ENCODE measurements around the gene PDZRN3. TPM values are rescaled to one million over a fixed set of nuclear protein-coding genes. Genes with fewer than 3 reads are reported as not detected.

Gene PDZRN3
- total RNA-seq, 1 donor from 2014 or later, result 16.0 TPM

DNA sequence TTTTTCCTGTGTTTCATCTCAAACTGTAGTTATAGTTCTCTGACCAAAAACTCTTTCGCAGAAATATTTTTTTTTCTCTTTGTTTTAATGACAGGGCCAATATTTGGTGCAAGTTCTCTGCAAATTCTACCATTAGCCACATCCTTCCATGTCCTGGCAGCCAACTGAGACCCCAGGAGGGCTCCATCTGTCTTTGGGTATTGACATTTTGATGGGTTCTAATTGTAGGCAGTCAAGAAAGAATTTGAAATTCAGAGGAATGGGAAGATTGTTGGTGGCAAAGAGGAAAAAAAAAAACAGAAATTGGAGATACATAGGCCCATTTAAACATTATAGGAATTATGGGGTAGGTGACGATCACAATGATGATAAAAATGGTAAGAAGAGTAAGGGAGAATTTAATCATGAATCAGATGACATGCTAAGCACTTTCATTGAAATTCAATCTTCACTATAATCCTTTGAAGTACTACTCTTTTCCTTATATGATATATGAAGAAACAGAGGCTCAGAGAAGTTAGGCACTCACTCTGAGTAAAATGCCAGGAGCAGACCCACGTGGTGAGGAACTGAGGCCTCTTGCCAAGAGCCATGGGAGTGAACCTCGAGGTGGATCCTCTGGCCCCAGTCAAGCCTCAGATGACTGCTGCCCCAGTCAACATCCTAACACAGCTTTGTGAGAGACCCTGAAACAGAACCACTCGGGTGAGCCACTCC is 151.4 kb downstream of the PDZRN3 start:
- Histone ChIP-seq H3K36me3 (no peaks in the 10 kb centered on the region), H3K4me1 (no peaks in the 10 kb centered on the region), H3K27me3 (ENCODE audit: low read depth) (no peaks in the 10 kb centered on the region), H3K4me3 (no peak overlapping the region), H3K9me3 (no peaks in the 10 kb centered on the region), H3K27ac (no peak overlapping the region)
- TF ChIP-seq CTCF (IDR thresholded peaks at IDR 0.05), result no peak
- intact Hi-C loops (cut with DNase I), result no loop called here
- DNase-seq (no peak), ATAC-seq (no peak)

DNA sequence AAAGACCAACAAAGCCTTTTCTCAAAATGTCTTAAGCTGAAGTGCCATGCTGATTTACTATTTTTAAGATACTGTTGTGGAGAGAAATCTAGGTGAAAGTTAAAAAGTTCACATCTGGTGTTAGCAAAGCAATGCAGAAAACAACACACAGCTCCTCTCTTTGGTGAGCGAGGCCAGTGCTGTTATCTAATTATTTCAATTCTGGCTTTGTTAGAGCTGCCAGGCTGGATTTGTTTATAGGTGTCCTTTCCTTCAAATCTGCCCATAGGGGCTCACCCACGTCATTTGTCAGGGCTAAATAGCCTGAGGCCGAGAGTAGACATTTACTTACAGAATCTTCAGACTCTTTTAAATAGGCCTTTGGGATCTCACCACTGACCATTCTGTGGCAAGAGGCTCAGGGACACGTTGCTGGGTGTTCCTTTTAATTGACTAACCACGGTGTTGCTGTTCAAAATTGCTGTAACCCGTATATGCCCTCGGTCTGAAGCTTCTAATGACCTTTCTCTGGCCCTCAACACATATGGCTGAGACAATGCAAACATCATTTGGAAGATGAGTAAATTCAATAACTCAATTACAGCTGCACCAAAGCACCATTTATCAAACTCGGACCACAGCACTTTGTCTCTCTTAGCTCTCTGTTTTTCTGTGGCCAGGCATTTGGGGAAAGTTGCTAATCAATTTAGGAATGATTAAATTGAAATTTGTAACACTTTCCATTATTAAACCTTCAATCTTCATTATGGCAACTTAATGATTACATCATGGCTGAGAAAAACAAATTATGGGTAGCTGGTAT is 152.6 kb downstream of the PDZRN3 start:
- H3K9me3 ChIP-seq, result no peaks in the 10 kb centered on the region
- H3K36me3 ChIP-seq, result no peaks in the 10 kb centered on the region
- ATAC-seq (no peak), DNase-seq (no peak)
- H3K4me1 ChIP-seq, result no peaks in the 10 kb centered on the region
- H3K4me3 ChIP-seq, result no peak overlapping the region
- intact Hi-C loops (cut with DNase I), result no loop called here
- no peaks in the 10 kb centered on the region for H3K27me3 ChIP-seq (ENCODE audit: low read depth)
- H3K27ac ChIP-seq, result no peak overlapping the region
- TF ChIP-seq CTCF (IDR thresholded peaks at IDR 0.05), result no peak

DNA sequence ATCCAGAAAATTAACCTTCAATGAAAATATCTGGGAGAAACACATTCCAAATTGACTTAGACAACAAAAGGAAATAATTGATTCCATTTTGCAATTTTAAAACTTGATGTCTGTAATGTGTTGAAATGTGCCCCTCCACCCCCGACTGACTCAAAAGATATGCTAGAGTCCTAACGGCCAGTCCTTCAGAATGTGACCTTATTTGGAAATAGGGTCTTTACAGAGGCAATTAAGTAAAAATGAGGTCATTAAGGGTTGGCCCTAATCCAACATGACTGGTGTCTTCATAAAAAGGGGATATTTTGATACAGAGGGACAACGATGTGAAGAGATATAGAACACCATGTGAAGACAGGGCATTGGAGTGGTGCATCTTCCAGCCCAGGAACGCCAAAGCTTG is 153.9 kb downstream of the PDZRN3 start:
- Histone ChIP-seq H3K4me1 (no peaks in the 10 kb centered on the region), H3K36me3 (no peaks in the 10 kb centered on the region), H3K27ac (no peak overlapping the region), H3K9me3 (no peaks in the 10 kb centered on the region), H3K27me3 (ENCODE audit: low read depth) (no peaks in the 10 kb centered on the region), H3K4me3 (no peak overlapping the region)
- no peak for ATAC-seq
- intact Hi-C loops (cut with DNase I), result no loop called here
- no peak for DNase-seq
- no peak for TF ChIP-seq CTCF (IDR thresholded peaks at IDR 0.05)

GRCh38 chr3:73469331-73469730 is 155.4 kb downstream of the PDZRN3 start:
- ATAC-seq, result no peak

GRCh38 chr3:73467211-73467610 is 157.5 kb downstream of the PDZRN3 start:
- intact Hi-C loops (cut with DNase I), result no loop called here
- no peaks in the 10 kb centered on the region for H3K4me1 ChIP-seq
- no peaks in the 10 kb centered on the region for H3K9me3 ChIP-seq
- no peaks in the 10 kb centered on the region for H3K27me3 ChIP-seq (ENCODE audit: low read depth)
- no peak for DNase-seq
- ATAC-seq, result no peak
- H3K27ac ChIP-seq, result no peak overlapping the region
- H3K4me3 ChIP-seq, result no peak overlapping the region
- H3K36me3 ChIP-seq, result no peaks in the 10 kb centered on the region
- TF ChIP-seq CTCF (IDR thresholded peaks at IDR 0.05), result no peak

More at GRCh38 chr3:73469331-73469730, 155.4 kb downstream of the PDZRN3 start:
- intact Hi-C loops (cut with DNase I), result no loop called here
- Histone ChIP-seq H3K36me3 (no peaks in the 10 kb centered on the region), H3K27ac (no peak overlapping the region), H3K4me3 (no peak overlapping the region), H3K4me1 (no peaks in the 10 kb centered on the region), H3K9me3 (no peaks in the 10 kb centered on the region), H3K27me3 (ENCODE audit: low read depth) (no peaks in the 10 kb centered on the region)
- TF ChIP-seq CTCF (IDR thresholded peaks at IDR 0.05), result no peak
- no peak for DNase-seq
